ENCODE results near the gene CDC37L1. TPM values are rescaled to one million over a fixed set of nuclear protein-coding genes. Genes with fewer than 3 reads are reported as not detected.

Gene CDC37L1
- total and polyA plus RNA-seq, 9 of the 15 experiments (the other 6 are each of a cell fraction or from before 2014, with no cell fraction given) = 1.5 to 7.9 (median 6.0) TPM

DNA sequence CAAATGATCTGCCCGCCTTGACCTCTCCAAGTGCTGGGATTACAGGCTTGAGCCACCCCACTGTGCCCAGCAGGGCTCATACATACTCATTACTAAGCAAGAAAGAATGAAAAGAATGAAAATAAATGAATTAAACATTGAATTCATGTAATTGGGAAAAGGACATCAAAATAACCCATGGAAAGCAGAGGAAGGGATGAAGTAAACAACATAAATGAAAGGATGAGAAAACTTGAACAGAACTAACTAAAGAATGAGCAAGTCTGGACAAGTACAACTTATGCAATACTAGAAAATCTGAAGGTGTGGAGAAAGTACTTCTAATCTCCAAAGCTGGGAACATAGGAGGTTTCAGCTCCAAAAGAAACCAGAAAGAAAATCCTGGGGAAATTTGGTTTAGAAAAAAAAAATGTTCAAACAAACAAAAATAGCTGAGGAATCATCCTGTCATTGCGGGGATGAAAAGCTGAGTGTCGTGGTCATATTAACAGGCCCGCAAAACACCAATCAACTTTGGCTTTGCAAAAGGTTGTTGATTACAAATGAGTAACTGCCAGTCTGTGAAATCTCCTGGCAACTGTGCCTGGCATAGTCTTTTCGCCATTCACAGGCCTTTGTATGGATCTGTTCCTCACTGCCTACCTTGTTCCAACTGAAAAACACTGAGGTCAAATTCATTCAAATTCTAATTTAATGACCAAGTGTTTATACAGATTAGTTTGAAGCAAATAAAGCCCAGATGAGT lies 63.9 kb downstream of the CDC37L1 start:
- intact Hi-C loops (cut with micrococcal nuclease) = loop anchor here (5.0 to 10.0 kb wide), 2 partner anchors 66 to 359 kb away; partner anchors contain the start of gene CDC37L1
- in situ Hi-C loops (cut with MboI) = loop anchor here (25.0 kb wide), 1 partner anchor 694 kb away; the partner anchor contains the start of gene PLGRKT
- Histone ChIP-seq H3K4me2 (ENCODE audit: insufficient read depth, low read length) (no peak overlapping the region), H3K9me1 (ENCODE audit: control insufficient read depth, insufficient read depth, low read length) (no peaks in the 10 kb centered on the region), H3K9ac (ENCODE audit: insufficient read depth in 1 of 2, low read depth in 2 of 2, low read length in 2 of 2) (no peak overlapping the region), H3K4me1 (replicated peaks in 1 of 2; ENCODE audit: control insufficient read depth in 2 of 2, insufficient read depth in 2 of 2, low read length in 2 of 2) (peaks cover 6 to 19% of the 10 kb centered on the region in 2 experiments; a peak in 4 of 5 replicates), H4K20me1 (replicated peaks; ENCODE audit: control insufficient read depth, insufficient read depth, low read length) (no peaks in the 10 kb centered on the region), H3K79me2 (ENCODE audit: control insufficient read depth, insufficient read depth, low read length) (peaks cover 35% of the 10 kb centered on the region), H3K27ac (ENCODE audit: extremely low read depth, low read depth, low read length) (no peak overlapping the region), H3K27me3 (ENCODE audit: control insufficient read depth in 2 of 2, insufficient read depth in 2 of 2, low read length in 2 of 2) (no peaks in the 10 kb centered on the region), H3K36me3 (ENCODE audit: control insufficient read depth, insufficient read depth, low read length) (0 out of 3 replicates have a peak, but pooled peaks cover 2% of the 10 kb centered on the region), H3K9me3 (replicated peaks; ENCODE audit: control insufficient read depth, insufficient read depth, low read depth, low read length) (no peaks in the 10 kb centered on the region), H3K4me3 (no peak overlapping the region), H2AFZ (ENCODE audit: low read depth, low read length) (no peak overlapping the region)
- ATAC-seq (no peak), DNase-seq (ENCODE audit: extremely low read depth in 1 of 4, low spot score in 3 of 4) (no peak), FAIRE-seq (no peak)
- no TSS peak for BruUV-seq (replicated peaks)
- WGBS (ENCODE audit: insufficient coverage, low coverage, missing lambda C conversion rate) = 75% methylated on average over 5 of the region's 5 CpGs
- ChIA-PET POLR2A (interaction anchor here (1.0 kb wide), 1 partner anchor 250 kb away, joined by 3 read pairs; no protein-coding TSS in a partner anchor), CTCF (ENCODE audit: low intra/inter-chr PET ratio) (no interaction called here)
- TF ChIP-seq ZNF143 (CRISPR knock-in tag; IDR thresholded peaks at IDR 0.05) (no peak), SAFB2 (IDR thresholded peaks at IDR 0.05; ENCODE audit: borderline replicate concordance, low read depth, low read length, severe bottlenecking) (no peak), HEY1 (CRISPR knock-in tag; IDR thresholded peaks at IDR 0.05; ENCODE audit: borderline replicate concordance) (no peak), NEUROD1 (IDR thresholded peaks at IDR 0.05; ENCODE audit: borderline replicate concordance, low read depth, low read length, partially characterized antibody) (no peak), DIDO1 (tag; IDR thresholded peaks at IDR 0.05; ENCODE audit: low read depth) (no peak), ZNF766 (CRISPR knock-in tag; conservative IDR thresholded peaks at IDR 0.05) (no peak), PCBP2 (IDR thresholded peaks at IDR 0.05; ENCODE audit: low read depth, low read length, poor library complexity, severe bottlenecking) (no peak), RBM22 (IDR thresholded peaks at IDR 0.05; ENCODE audit: low read depth, low read length, poor library complexity, severe bottlenecking) (no peak), GATAD2A (IDR thresholded peaks at IDR 0.05) (no peak)
- TF ChIP-seq, protein P1, sequence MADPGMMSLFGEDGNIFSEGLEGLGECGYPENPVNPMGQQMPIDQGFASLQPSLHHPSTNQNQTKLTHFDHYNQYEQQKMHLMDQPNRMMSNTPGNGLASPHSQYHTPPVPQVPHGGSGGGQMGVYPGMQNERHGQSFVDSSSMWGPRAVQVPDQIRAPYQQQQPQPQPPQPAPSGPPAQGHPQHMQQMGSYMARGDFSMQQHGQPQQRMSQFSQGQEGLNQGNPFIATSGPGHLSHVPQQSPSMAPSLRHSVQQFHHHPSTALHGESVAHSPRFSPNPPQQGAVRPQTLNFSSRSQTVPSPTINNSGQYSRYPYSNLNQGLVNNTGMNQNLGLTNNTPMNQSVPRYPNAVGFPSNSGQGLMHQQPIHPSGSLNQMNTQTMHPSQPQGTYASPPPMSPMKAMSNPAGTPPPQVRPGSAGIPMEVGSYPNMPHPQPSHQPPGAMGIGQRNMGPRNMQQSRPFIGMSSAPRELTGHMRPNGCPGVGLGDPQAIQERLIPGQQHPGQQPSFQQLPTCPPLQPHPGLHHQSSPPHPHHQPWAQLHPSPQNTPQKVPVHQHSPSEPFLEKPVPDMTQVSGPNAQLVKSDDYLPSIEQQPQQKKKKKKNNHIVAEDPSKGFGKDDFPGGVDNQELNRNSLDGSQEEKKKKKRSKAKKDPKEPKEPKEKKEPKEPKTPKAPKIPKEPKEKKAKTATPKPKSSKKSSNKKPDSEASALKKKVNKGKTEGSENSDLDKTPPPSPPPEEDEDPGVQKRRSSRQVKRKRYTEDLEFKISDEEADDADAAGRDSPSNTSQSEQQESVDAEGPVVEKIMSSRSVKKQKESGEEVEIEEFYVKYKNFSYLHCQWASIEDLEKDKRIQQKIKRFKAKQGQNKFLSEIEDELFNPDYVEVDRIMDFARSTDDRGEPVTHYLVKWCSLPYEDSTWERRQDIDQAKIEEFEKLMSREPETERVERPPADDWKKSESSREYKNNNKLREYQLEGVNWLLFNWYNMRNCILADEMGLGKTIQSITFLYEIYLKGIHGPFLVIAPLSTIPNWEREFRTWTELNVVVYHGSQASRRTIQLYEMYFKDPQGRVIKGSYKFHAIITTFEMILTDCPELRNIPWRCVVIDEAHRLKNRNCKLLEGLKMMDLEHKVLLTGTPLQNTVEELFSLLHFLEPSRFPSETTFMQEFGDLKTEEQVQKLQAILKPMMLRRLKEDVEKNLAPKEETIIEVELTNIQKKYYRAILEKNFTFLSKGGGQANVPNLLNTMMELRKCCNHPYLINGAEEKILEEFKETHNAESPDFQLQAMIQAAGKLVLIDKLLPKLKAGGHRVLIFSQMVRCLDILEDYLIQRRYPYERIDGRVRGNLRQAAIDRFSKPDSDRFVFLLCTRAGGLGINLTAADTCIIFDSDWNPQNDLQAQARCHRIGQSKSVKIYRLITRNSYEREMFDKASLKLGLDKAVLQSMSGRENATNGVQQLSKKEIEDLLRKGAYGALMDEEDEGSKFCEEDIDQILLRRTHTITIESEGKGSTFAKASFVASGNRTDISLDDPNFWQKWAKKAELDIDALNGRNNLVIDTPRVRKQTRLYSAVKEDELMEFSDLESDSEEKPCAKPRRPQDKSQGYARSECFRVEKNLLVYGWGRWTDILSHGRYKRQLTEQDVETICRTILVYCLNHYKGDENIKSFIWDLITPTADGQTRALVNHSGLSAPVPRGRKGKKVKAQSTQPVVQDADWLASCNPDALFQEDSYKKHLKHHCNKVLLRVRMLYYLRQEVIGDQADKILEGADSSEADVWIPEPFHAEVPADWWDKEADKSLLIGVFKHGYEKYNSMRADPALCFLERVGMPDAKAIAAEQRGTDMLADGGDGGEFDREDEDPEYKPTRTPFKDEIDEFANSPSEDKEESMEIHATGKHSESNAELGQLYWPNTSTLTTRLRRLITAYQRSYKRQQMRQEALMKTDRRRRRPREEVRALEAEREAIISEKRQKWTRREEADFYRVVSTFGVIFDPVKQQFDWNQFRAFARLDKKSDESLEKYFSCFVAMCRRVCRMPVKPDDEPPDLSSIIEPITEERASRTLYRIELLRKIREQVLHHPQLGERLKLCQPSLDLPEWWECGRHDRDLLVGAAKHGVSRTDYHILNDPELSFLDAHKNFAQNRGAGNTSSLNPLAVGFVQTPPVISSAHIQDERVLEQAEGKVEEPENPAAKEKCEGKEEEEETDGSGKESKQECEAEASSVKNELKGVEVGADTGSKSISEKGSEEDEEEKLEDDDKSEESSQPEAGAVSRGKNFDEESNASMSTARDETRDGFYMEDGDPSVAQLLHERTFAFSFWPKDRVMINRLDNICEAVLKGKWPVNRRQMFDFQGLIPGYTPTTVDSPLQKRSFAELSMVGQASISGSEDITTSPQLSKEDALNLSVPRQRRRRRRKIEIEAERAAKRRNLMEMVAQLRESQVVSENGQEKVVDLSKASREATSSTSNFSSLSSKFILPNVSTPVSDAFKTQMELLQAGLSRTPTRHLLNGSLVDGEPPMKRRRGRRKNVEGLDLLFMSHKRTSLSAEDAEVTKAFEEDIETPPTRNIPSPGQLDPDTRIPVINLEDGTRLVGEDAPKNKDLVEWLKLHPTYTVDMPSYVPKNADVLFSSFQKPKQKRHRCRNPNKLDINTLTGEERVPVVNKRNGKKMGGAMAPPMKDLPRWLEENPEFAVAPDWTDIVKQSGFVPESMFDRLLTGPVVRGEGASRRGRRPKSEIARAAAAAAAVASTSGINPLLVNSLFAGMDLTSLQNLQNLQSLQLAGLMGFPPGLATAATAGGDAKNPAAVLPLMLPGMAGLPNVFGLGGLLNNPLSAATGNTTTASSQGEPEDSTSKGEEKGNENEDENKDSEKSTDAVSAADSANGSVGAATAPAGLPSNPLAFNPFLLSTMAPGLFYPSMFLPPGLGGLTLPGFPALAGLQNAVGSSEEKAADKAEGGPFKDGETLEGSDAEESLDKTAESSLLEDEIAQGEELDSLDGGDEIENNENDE (IDR thresholded peaks at IDR 0.05; ENCODE audit: low read depth, low read length) = no peak
